ENCODE measurements around the gene RCAN3.
A peak's percentile ranks its signal among the peaks of the same experiment; 100 is the strongest.
"Not testable (repeated sequence)": the region's sequence is repeated elsewhere in the genome, so short reads cannot be mapped to it uniquely, and the experiment has no call there.

Gene RCAN3

GRCh38 chr1:24502709-24503058, at the start of gene RCAN3:
Gene RCAN3 (plus strand): TSS chr1:24502836. CDS start chr1:24514373, 11,537 bp downstream.
- DNase-seq (ENCODE audit: low spot score): peak; percentile 85

- no peak for DNase-seq (ENCODE audit: low spot score)
These were observed 49.6 kb upstream of the RCAN3 start for GRCh38 chr1:24452922-24453485.

- DNase-seq (ENCODE audit: low spot score): no peak
These were observed 48.0 kb upstream of the RCAN3 start for GRCh38 chr1:24454673-24455072.

- no peak for DNase-seq (ENCODE audit: low spot score)
These were observed 47.4 kb upstream of the RCAN3 start for GRCh38 chr1:24455272-24455671.

GRCh38 chr1:24457866-24458265, 44.8 kb upstream of the RCAN3 start:
- no peak for DNase-seq (ENCODE audit: low spot score)

GRCh38 chr1:24459551-24460266, 42.9 kb upstream of the RCAN3 start:
- DNase-seq (ENCODE audit: low spot score): no peak

- not testable (repeated sequence) for DNase-seq (ENCODE audit: low spot score)
These were observed 40.5 kb upstream of the RCAN3 start for GRCh38 chr1:24462128-24462527.

- no peak for DNase-seq (ENCODE audit: low spot score)
These were observed 38.6 kb upstream of the RCAN3 start for GRCh38 chr1:24463776-24464735.

- no peak for DNase-seq (ENCODE audit: low spot score)
These were observed 37.5 kb upstream of the RCAN3 start for GRCh38 chr1:24465099-24465498.

- DNase-seq (ENCODE audit: low spot score): no peak
These were observed 37.0 kb upstream of the RCAN3 start for GRCh38 chr1:24465638-24466037.

GRCh38 chr1:24468685-24469316, 33.8 kb upstream of the RCAN3 start:
- DNase-seq (ENCODE audit: low spot score): no peak

- no peak for DNase-seq (ENCODE audit: low spot score)
These were observed 32.0 kb upstream of the RCAN3 start for GRCh38 chr1:24470592-24470991.

- DNase-seq (ENCODE audit: low spot score): no peak
These were observed 29.9 kb upstream of the RCAN3 start for GRCh38 chr1:24472527-24473251.

- DNase-seq (ENCODE audit: low spot score): no peak
These were observed 28.4 kb upstream of the RCAN3 start for GRCh38 chr1:24474193-24474592.

- no peak for DNase-seq (ENCODE audit: low spot score)
These were observed 26.9 kb upstream of the RCAN3 start for GRCh38 chr1:24475700-24476099.

GRCh38 chr1:24476571-24476970, 26.1 kb upstream of the RCAN3 start:
- DNase-seq (ENCODE audit: low spot score): no peak

- DNase-seq (ENCODE audit: low spot score): no peak
These were observed 25.3 kb upstream of the RCAN3 start for GRCh38 chr1:24477309-24477708.

GRCh38 chr1:24481101-24481500, 21.5 kb upstream of the RCAN3 start:
- DNase-seq (ENCODE audit: low spot score): no peak

- no peak for DNase-seq (ENCODE audit: low spot score)
These were observed 20.6 kb upstream of the RCAN3 start for GRCh38 chr1:24481843-24482610.

GRCh38 chr1:24483441-24483840, 19.2 kb upstream of the RCAN3 start:
- DNase-seq (ENCODE audit: low spot score): no peak

- DNase-seq (ENCODE audit: low spot score): no peak
These were observed 18.4 kb upstream of the RCAN3 start for GRCh38 chr1:24484199-24484598.

Measured in SW480 (cell line).